Glutamatergic neuron (in vitro differentiated cells): ENCODE data around the gene XPC. TPM values are rescaled to one million over a fixed set of nuclear protein-coding genes. Genes with fewer than 3 reads are reported as not detected.

Experiments
- DNase-seq: peaks from one replicate; pipeline ENCODE4 v3.0.0; 2022
- H3K27ac Mint-ChIP-seq: one replicate; pipeline ENCODE4 v1.8.0; 2020; ENCODE audit warnings: mild to moderate bottlenecking, mixed read lengths, inconsistent platforms; ENCODE audit not compliant: unreplicated experiment
- H3K27me3 Mint-ChIP-seq: one replicate; pipeline ENCODE4 v1.8.0; 2020; ENCODE audit warnings: mild to moderate bottlenecking, moderate library complexity, mixed read lengths, inconsistent platforms; ENCODE audit not compliant: unreplicated experiment
- H3K36me3 Mint-ChIP-seq: one replicate; pipeline ENCODE4 v1.8.0; 2020; ENCODE audit warnings: mild to moderate bottlenecking, mixed read lengths, inconsistent platforms; ENCODE audit not compliant: unreplicated experiment
- H3K4me1 Mint-ChIP-seq: one replicate; pipeline ENCODE4 v1.8.0; 2020; ENCODE audit warnings: mild to moderate bottlenecking, low read depth, mixed read lengths, inconsistent platforms; ENCODE audit not compliant: unreplicated experiment
- H3K4me3 Mint-ChIP-seq: one replicate; pipeline ENCODE4 v1.8.0; 2020; ENCODE audit warnings: mild to moderate bottlenecking, mixed read lengths, inconsistent platforms; ENCODE audit not compliant: unreplicated experiment
- H3K9me3 Mint-ChIP-seq: one replicate; pipeline ENCODE4 v1.8.0; 2020; ENCODE audit warnings: mild to moderate bottlenecking, moderate library complexity, mixed read lengths, inconsistent platforms; ENCODE audit not compliant: unreplicated experiment
- CTCF ChIP-seq: fragments of 200-600 bp; sonication (generic); IDR thresholded peaks from one replicate; pipeline ENCODE4 v1.5.0; 2021; ENCODE audit not compliant: partially characterized antibody, unreplicated experiment
- total RNA-seq: library from RNA; stranded (reverse); fragmentation: NEBNext Ultra II Directional; extraction: Animal tissue kit (Norgen Biotek cat#: 25700); gene quantifications from one replicate; pipeline ENCODE4 v1.2.1, GENCODE V29; 2021; ENCODE audit not compliant: unreplicated experiment

XPC gene
- total RNA-seq, 1 donor from 2014 or later = 39.5 TPM

DNA sequence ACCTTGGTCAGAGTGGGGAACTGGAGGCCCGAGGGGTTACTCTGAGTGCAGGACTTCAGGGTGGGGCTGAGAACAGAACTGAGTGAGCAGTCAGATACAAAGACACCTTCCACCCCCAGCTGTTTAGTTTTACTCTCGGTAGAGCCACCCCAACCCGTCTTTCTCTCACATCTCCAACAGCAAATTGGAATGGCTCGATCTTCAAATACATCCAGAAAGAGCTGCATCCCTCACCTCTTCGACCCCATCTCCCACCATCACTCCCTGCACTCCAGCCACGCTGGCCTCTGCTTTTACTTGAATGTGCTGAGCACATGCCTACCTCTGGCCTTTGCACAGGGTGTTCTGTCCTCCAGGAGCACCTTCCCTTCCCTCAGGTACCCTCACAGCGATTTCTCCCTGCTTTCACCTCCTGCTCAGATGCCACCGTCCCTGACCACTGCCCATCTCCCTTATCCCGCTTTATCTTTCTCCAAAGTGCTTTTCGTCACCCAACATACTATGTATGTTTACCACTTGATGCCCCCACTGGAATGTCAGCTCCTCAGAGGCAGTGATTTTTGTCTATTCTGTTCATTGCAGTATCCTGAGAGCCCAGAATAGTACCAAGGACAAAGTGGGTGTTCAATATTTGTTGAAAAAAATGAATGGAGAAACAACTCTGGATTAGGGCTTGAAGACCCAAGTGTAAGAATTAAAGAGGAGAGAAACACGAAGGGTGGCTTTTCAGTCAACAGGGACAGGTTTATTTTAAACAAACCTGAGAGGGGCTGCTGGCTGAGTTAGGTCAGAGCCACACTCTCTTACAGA lies 58.1 kb downstream of the XPC start:
- H3K27me3 Mint-ChIP-seq = peaks cover 2% of the 10 kb centered on the region

GRCh38 chr3:14119651-14120050 lies 58.8 kb downstream of the XPC start:
- no peak for TF ChIP-seq CTCF
- Mint-ChIP-seq H3K4me3 (no peak overlapping the region), H3K27ac (no peak overlapping the region), H3K4me1 (peaks cover 3% of the 10 kb centered on the region), H3K9me3 (peaks cover 4% of the 10 kb centered on the region), H3K36me3 (peaks cover 7% of the 10 kb centered on the region), H3K27me3 (no peaks in the 10 kb centered on the region)
- no peak for DNase-seq

More for the DNA sequence above, 58.1 kb downstream of the XPC start:
- no peak for TF ChIP-seq CTCF
- H3K4me1 Mint-ChIP-seq = peaks cover 3% of the 10 kb centered on the region
- no peak overlapping the region for H3K27ac Mint-ChIP-seq
- H3K9me3 Mint-ChIP-seq = peaks cover 6% of the 10 kb centered on the region
- no peak overlapping the region for H3K4me3 Mint-ChIP-seq
- peaks cover 7% of the 10 kb centered on the region for H3K36me3 Mint-ChIP-seq
- DNase-seq = no peak

DNA sequence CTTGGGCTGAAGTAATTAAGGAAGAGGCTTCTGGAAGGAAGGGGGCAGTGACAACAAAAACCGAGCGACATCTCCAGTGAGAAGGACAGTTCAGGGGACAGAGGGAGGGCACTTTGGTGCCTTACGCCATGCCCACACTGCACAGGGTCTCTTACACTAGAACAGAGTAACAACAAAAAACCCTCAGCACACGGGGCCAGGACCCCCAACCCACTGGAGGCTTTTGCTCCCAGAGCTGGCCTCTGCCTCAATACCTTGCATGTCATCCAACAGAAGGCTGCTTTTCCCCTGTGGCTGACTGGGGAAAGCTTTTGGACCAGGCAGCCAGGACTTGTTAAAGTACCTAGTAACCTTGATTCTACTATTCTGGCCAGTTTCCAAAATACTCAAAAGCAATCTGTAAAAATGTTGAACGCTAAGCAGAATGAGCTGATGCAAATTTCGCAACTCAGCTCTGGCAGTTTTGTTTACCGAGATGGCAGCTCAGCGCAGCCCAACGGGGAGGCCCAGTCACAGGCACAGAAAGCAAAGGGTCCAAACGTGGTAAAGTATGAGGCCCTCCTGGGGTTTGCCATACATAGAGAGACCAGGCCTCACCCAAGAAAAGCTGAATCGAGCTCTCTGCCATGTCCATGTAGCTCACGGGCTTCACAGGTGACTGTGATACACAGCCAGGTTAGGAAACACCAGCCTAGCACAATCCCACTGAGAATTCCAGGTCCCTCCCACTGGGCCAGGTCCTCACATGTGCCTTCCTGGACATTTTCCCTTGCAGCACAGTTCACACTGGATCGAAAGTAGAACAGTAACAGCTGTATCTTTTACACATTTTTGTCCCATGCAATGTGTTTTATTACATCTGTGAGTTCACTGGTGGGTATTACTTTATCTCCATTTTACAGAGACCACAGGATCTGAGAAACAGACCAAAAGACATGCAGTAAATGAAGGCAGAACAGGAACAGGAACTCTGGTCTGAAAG lies 59.7 kb downstream of the XPC start:
- no peak for DNase-seq
- H3K4me3 Mint-ChIP-seq = no peak overlapping the region
- H3K9me3 Mint-ChIP-seq = peaks cover 4% of the 10 kb centered on the region
- TF ChIP-seq CTCF = no peak
- no peaks in the 10 kb centered on the region for H3K27me3 Mint-ChIP-seq
- peaks cover 7% of the 10 kb centered on the region for H3K36me3 Mint-ChIP-seq
- H3K4me1 Mint-ChIP-seq = peaks cover 3% of the 10 kb centered on the region
- H3K27ac Mint-ChIP-seq = no peak overlapping the region

GRCh38 chr3:14117468-14118399 lies 60.7 kb downstream of the XPC start:
- Mint-ChIP-seq H3K27ac (no peak overlapping the region), H3K4me3 (no peak overlapping the region), H3K27me3 (no peaks in the 10 kb centered on the region), H3K4me1 (no peaks in the 10 kb centered on the region), H3K36me3 (peaks cover 7% of the 10 kb centered on the region), H3K9me3 (peaks cover 1% of the 10 kb centered on the region)
- DNase-seq = no peak
- TF ChIP-seq CTCF = no peak
